Left ventricle myocardium inferior (tissue), 1 donor: ENCODE measurements around the gene DCDC2. TPM values are rescaled to one million over a fixed set of nuclear protein-coding genes. Genes with fewer than 3 reads are reported as not detected.
A peak's percentile ranks its signal among the peaks of the same experiment; 100 is the strongest.
"Not testable (repeated sequence)": the region's sequence is repeated elsewhere in the genome, so short reads cannot be mapped to it uniquely, and the experiment has no call there.

Experiments
- DNase-seq: peaks from one replicate; pipeline ENCODE4 v3.0.0-alpha.2; 2020
- H3K27ac ChIP-seq: fragments of 200-600 bp; replicated peaks from 2 replicates; pipeline ENCODE4 v1.8.0; 2021
- H3K27me3 ChIP-seq: fragments of 200-600 bp; 2 replicates; pipeline ENCODE4 v1.8.0; 2021; ENCODE audit warnings: low read depth
- H3K36me3 ChIP-seq: fragments of 200-600 bp; 2 replicates; pipeline ENCODE4 v1.8.0; 2021
- H3K4me1 ChIP-seq: fragments of 200-600 bp; 2 replicates; pipeline ENCODE4 v1.8.0; 2021
- H3K4me3 ChIP-seq: fragments of 200-600 bp; 2 replicates; pipeline ENCODE4 v1.8.0; 2021; ENCODE audit warnings: mild to moderate bottlenecking, moderate library complexity
- H3K9me3 ChIP-seq: fragments of 200-600 bp; replicated peaks from 2 replicates; pipeline ENCODE4 v1.8.0; 2021
- CTCF ChIP-seq: fragments of 200-600 bp; IDR thresholded peaks from 2 replicates; pipeline ENCODE4 v1.8.0; 2021; ENCODE audit warnings: antibody characterized with exemption, mild to moderate bottlenecking, borderline replicate concordance
- intact Hi-C: fragments of 100-400 bp; cut with micrococcal nuclease; formaldehyde crosslinking; loops from one replicate; pipeline ENCODE4 v1.11.0; 2022
- long read RNA-seq: library from polyadenylated mRNA; unstranded; transcript quantifications from one replicate; pipeline ENCODE4 v2.0.0, GENCODE V29; 2021
- total RNA-seq: library from RNA; stranded (reverse); fragmentation: NEBNext Ultra II Directional; extraction: Animal tissue kit (Norgen Biotek cat#: 25700); gene quantifications from one replicate; pipeline ENCODE4 v1.2.1, GENCODE V29; 2021
- donor health status: DM: no; HTN: yes; CAD: no; lungs with severe emphysema.

DCDC2 gene
- total RNA-seq = not detected
- long read RNA-seq = 0 reads

- no peaks in the 10 kb centered on the region for H3K36me3 ChIP-seq
- H3K4me3 ChIP-seq = peak within 1 kb of the TSS; percentile 52
- H3K4me1 ChIP-seq = peaks cover 22% of the 10 kb centered on the region
- no peak for TF ChIP-seq CTCF
- no peak for DNase-seq
- intact Hi-C loops = no loop called here
- no peak within 1 kb of the TSS for H3K27ac ChIP-seq
- H3K27me3 ChIP-seq = peaks cover 38% of the 10 kb centered on the region
- H3K9me3 ChIP-seq = no peaks in the 10 kb centered on the region
Measured at GRCh38 chr6:24357336-24358218, at the start of gene DCDC2. TSS of gene DCDC2 (minus strand) at chr6:24358059. CDS start at chr6:24357750, 309 bp downstream.

GRCh38 chr6:24405262-24405661 lies 47.4 kb upstream of the DCDC2 start:
- no peak for DNase-seq
- peaks cover 51% of the 10 kb centered on the region for H3K36me3 ChIP-seq
- no peak for TF ChIP-seq CTCF
- H3K27ac ChIP-seq = no peak overlapping the region
- intact Hi-C loops = no loop called here
- no peak overlapping the region for H3K4me3 ChIP-seq
- H3K9me3 ChIP-seq = no peaks in the 10 kb centered on the region
- H3K4me1 ChIP-seq = peaks cover 49% of the 10 kb centered on the region
- H3K27me3 ChIP-seq = peaks cover 4% of the 10 kb centered on the region

GRCh38 chr6:24403501-24403824 lies 45.6 kb upstream of the DCDC2 start:
- TF ChIP-seq CTCF = no peak
- intact Hi-C loops = no loop called here
- DNase-seq = no peak

GRCh38 chr6:24402697-24403500 lies 45.0 kb upstream of the DCDC2 start, which contains the start of gene MRS2:
TSS of gene MRS2 (plus strand) at chr6:24402936. CDS start at chr6:24403047, 111 bp downstream.
- TF ChIP-seq CTCF = no peak
- intact Hi-C loops = no loop called here
- Histone ChIP-seq H3K4me1 (peaks cover 46% of the 10 kb centered on the region), H3K36me3 (peaks cover 30% of the 10 kb centered on the region), H3K9me3 (no peaks in the 10 kb centered on the region), H3K4me3 (peak within 1 kb of the TSS; percentile 90), H3K27ac (peak within 1 kb of the TSS; percentile 92), H3K27me3 (peaks cover 27% of the 10 kb centered on the region)
- DNase-seq = peak; percentile 84

More at GRCh38 chr6:24403501-24403824, 45.6 kb upstream of the DCDC2 start:
- H3K9me3 ChIP-seq = no peaks in the 10 kb centered on the region
- H3K27me3 ChIP-seq = peaks cover 22% of the 10 kb centered on the region
- H3K4me1 ChIP-seq = peaks cover 49% of the 10 kb centered on the region
- peak overlapping the region; percentile 92 for H3K27ac ChIP-seq
- peaks cover 35% of the 10 kb centered on the region for H3K36me3 ChIP-seq
- peak overlapping the region; percentile 90 for H3K4me3 ChIP-seq

- intact Hi-C loops = no loop called here
- H3K4me3 ChIP-seq = no peak overlapping the region
- peaks cover 4% of the 10 kb centered on the region for H3K9me3 ChIP-seq
- no peak for TF ChIP-seq CTCF
- peaks cover 15% of the 10 kb centered on the region for H3K36me3 ChIP-seq
- H3K4me1 ChIP-seq = peaks cover 33% of the 10 kb centered on the region
- no peak for DNase-seq
- no peak overlapping the region for H3K27ac ChIP-seq
- peaks cover 35% of the 10 kb centered on the region for H3K27me3 ChIP-seq
Measured at GRCh38 chr6:24401458-24401857, 43.6 kb upstream of the DCDC2 start.

- intact Hi-C loops, H3K4me3 ChIP-seq, H3K9me3 ChIP-seq, H3K36me3 ChIP-seq, H3K27ac ChIP-seq, DNase-seq: not testable (repeated sequence)
- Histone ChIP-seq H3K27me3 (peaks cover 46% of the 10 kb centered on the region), H3K4me1 (peaks cover 30% of the 10 kb centered on the region)
Measured at GRCh38 chr6:24400045-24401039, 42.5 kb upstream of the DCDC2 start.
